Heart right ventricle (tissue), 16 donors: ENCODE data around the gene AHCTF1. TPM values are rescaled to one million over a fixed set of nuclear protein-coding genes. Genes with fewer than 3 reads are reported as not detected.
"Not testable (repeated sequence)": the region's sequence is repeated elsewhere in the genome, so short reads cannot be mapped to it uniquely, and the experiment has no call there.

Experiments
- ATAC-seq, 8 donors: fragments of 200-7000 bp; cut with Tn5 transposase; one replicate each; pipeline ENCODE4 v1.9.1; 2020; ENCODE audit warnings: mild to moderate bottlenecking in 8 of 8, moderate library complexity in 8 of 8, moderate number of reproducible peaks in 1 of 8
- DNase-seq, 2 donors: peaks; one replicate each; pipeline ENCODE4 v3.0.0-alpha.2; 2020
- H3K27ac ChIP-seq, 10 donors: fragments of 200-600 bp; sonication (generic) in 2 of 10; one replicate each; pipeline versions ENCODE4 v1.5.0 to v1.8.0; 2020 to 2022; ENCODE audit warnings: mild to moderate bottlenecking in 3 of 10
- H3K27me3 ChIP-seq, 7 donors: fragments of 200-600 bp; one replicate each; pipeline ENCODE4 v1.8.0; 2021 to 2022; ENCODE audit warnings: mild to moderate bottlenecking in 2 of 7
- H3K36me3 ChIP-seq, 9 donors: fragments of 200-600 bp; sonication (generic) in 1 of 9; one replicate each; pipeline versions ENCODE4 v1.5.0 to v1.8.0; 2020 to 2022; ENCODE audit warnings: mild to moderate bottlenecking in 2 of 9
- H3K4me1 ChIP-seq, 9 donors: fragments of 200-600 bp; sonication (generic) in 1 of 9; one replicate each; pipeline versions ENCODE4 v1.5.0 to v1.8.0; 2020 to 2022; ENCODE audit warnings: mild to moderate bottlenecking in 4 of 9
- H3K4me3 ChIP-seq, 10 donors: fragments of 200-600 bp; sonication (generic) in 2 of 10; one replicate each; pipeline versions ENCODE4 v1.5.0 to v1.8.0; 2020 to 2022; ENCODE audit warnings: mild to moderate bottlenecking in 7 of 10, moderate library complexity in 2 of 10
- H3K9me3 ChIP-seq, 11 donors: fragments of 200-600 bp in 10 of 11; sonication (generic) in 2 of 11; one replicate each; pipeline versions ENCODE4 v1.5.0 to v1.8.0; 2013 to 2022; ENCODE audit warnings: mild to moderate bottlenecking in 2 of 11, control low read depth in 1 of 11, moderate library complexity in 1 of 11
- CTCF ChIP-seq, 9 donors: fragments of 200-600 bp; sonication (generic) in 2 of 9; IDR thresholded peaks; one replicate each; pipeline versions ENCODE4 v1.5.0 to v1.8.0; 2021 to 2022; ENCODE audit warnings: antibody characterized with exemption in 9 of 9, mild to moderate bottlenecking in 5 of 9, moderate library complexity in 1 of 9
- WGBS, 2 donors: extraction: QIAGEN DNeasy Blood & Tissue Kit; methylation state at CpG; one replicate each; pipeline ENCODE4 v1.1.7; 2013; ENCODE audit warnings: inconsistent platforms in 1 of 2; 5-methylcytosine and 5-hydroxymethylcytosine counted together
- intact Hi-C, 10 donors: fragments of 100-400 bp; cut with DNase I; formaldehyde crosslinking; loops; one replicate each; pipeline versions ENCODE4 v1.11.1 to v1.14.2; 2022
- polyA plus RNA-seq, 2 donors: library from polyadenylated mRNA; stranded (reverse); fragments of 200-250 nt; gene quantifications; one replicate each; pipeline ENCODE4 v1.2.3, GENCODE V29; 2013
- total RNA-seq, 10 donors: library from RNA; stranded (reverse); fragmentation: NEBNext Ultra II Directional in 3 of 10; extraction: Animal tissue kit (Norgen Biotek cat#: 25700) in 3 of 10; gene quantifications; one replicate each; pipeline versions ENCODE4 v1.2.1 to v1.2.4, GENCODE V29; 2021 to 2023
- donor health status: Arrhythmogenic right ventricular cardiomyopathy.
- donor health status: ischemic (EF 13 %, LVEDD 7.1; RV severe dilation, severe dysfunction).
- donor health status: healthy with polysubstance abuse.
- donor health status: DM: no; HTN: yes; CAD: no.
- donor health status: DM: no; HTN: no; CAD: no.
- donor health status: ischemic (EF 25% LVEDD 6.9; RV normal size, moderate dysfunction).
- donor health status: ischemic (EF 25% LVEDD 5.7; RV mildly dilated, moderate dysfunction).
- donor health status: healthy.
- donor health status: DM: yes; HTN: yes; CAD: no.
- donor health status: Ischemic cardiomyopathy.
- donor health status: ischemic (EF 35%, LVEDD 5.7; RV mildly dilated, moderate dysfunction).
- donor health status: nonischemic (EF 11% LVEDD 7.7; RV severe dilation, severe dysfunction).
- donor health status: DM: yes; HTN: yes; CAD: no.
- donor health status: PGD.
- donor health status: ischemic (EF 29% LVEDD 5.4; RV normal size, mild dysfunction).
- donor health status: nonischemic (EF 23%, LVEDD 6.1; RV moderate dilation, normal function).

Gene AHCTF1
- total and polyA plus RNA-seq, 12 donors, result 5.7 to 29.2 (median 18.5) TPM

- ATAC-seq (no peak), DNase-seq (no peak)
- Histone ChIP-seq H3K27me3 (no peaks in the 10 kb centered on the region), H3K4me1 (peaks cover 0 to 53% (median 35%) of the 10 kb centered on the region in 9 donors), H3K27ac (no peak overlapping the region), H3K4me3 (no peak overlapping the region), H3K36me3 (peaks cover 0 to 33% (median 0%) of the 10 kb centered on the region in 9 donors), H3K9me3 (no peaks in the 10 kb centered on the region)
- intact Hi-C loops, result no loop called here
- 75 to 87% methylated on average over 3 of the region's 3 CpGs for WGBS, 2 donors
- no peak for TF ChIP-seq CTCF (IDR thresholded peaks at IDR 0.05)
Measured at GRCh38 chr1:246921481-246921880, 10.3 kb downstream of the AHCTF1 start.

- H3K36me3 ChIP-seq, result peaks cover 0 to 40% (median 0%) of the 10 kb centered on the region in 9 donors
- H3K27me3 ChIP-seq, result no peaks in the 10 kb centered on the region
- no peak overlapping the region for H3K4me3 ChIP-seq
- TF ChIP-seq CTCF (IDR thresholded peaks at IDR 0.05), result no peak
- intact Hi-C loops, result loop anchor here in 1 of 10 donors (10.0 kb wide), 1 partner anchor 45 kb away; no protein-coding TSS in a partner anchor
- 93 to 96% methylated on average over 6 to 7 of the region's 7 CpGs for WGBS, 2 donors
- H3K4me1 ChIP-seq, result peaks cover 0 to 44% (median 26%) of the 10 kb centered on the region in 9 donors
- H3K27ac ChIP-seq, result no peak overlapping the region
- ATAC-seq, result no peak
- no peaks in the 10 kb centered on the region for H3K9me3 ChIP-seq
- DNase-seq, result no peak
Measured at GRCh38 chr1:246919902-246920301, 11.8 kb downstream of the AHCTF1 start.

- peaks cover 0 to 76% (median 22%) of the 10 kb centered on the region in 9 donors for H3K36me3 ChIP-seq
- DNase-seq, result not testable (repeated sequence)
Measured at GRCh38 chr1:246916026-246916923, 15.5 kb downstream of the AHCTF1 start.

GRCh38 chr1:246907472-246907871 is 24.3 kb downstream of the AHCTF1 start:
- H3K4me1 ChIP-seq, result peaks cover 0 to 19% (median 6%) of the 10 kb centered on the region in 9 donors
- ATAC-seq (peak in 5 of 8 donors; percentile 61 to 82 (median 78)), DNase-seq (peak in 1 of 2 donors; percentile 28)
- no peaks in the 10 kb centered on the region for H3K27me3 ChIP-seq
- H3K9me3 ChIP-seq, result no peaks in the 10 kb centered on the region
- WGBS, 2 donors, result 79 to 89% methylated on average over 1 of the region's 1 CpG
- peak in 8 of 9 donors; percentile 13 to 70 (median 57) for TF ChIP-seq CTCF (IDR thresholded peaks at IDR 0.05)
- H3K4me3 ChIP-seq, result no peak overlapping the region
- intact Hi-C loops, result loop anchor here in 5 of 10 donors (5.0 kb wide), 2 partner anchors 55 to 65 kb away; no protein-coding TSS in a partner anchor
- H3K27ac ChIP-seq, result no peak overlapping the region
- H3K36me3 ChIP-seq, result peaks cover 0 to 95% (median 40%) of the 10 kb centered on the region in 9 donors

More at GRCh38 chr1:246916026-246916923, 15.5 kb downstream of the AHCTF1 start:
- 65 to 78% methylated on average over 7 of the region's 7 CpGs for WGBS, 2 donors
- H3K9me3 ChIP-seq, H3K27me3 ChIP-seq, H3K4me3 ChIP-seq: not testable (repeated sequence)
- ATAC-seq, result peak in 6 of 8 donors; percentile 42 to 86 (median 72)
- intact Hi-C loops, result loop anchor here in 1 of 10 donors (10.0 kb wide), 1 partner anchor 49 kb away; no protein-coding TSS in a partner anchor
- H3K4me1 ChIP-seq, result peaks cover 0 to 21% (median 8%) of the 10 kb centered on the region in 9 donors
- H3K27ac ChIP-seq, result peak overlapping the region in 9 of 10 donors; percentile 11 to 62 (median 45)
